ENCODE data around the gene ATP1A2. TPM values are rescaled to one million over a fixed set of nuclear protein-coding genes. Genes with fewer than 3 reads are reported as not detected.

ATP1A2 gene
- total and polyA plus RNA-seq, 3 experiments from 2014 or later: not detected

DNA sequence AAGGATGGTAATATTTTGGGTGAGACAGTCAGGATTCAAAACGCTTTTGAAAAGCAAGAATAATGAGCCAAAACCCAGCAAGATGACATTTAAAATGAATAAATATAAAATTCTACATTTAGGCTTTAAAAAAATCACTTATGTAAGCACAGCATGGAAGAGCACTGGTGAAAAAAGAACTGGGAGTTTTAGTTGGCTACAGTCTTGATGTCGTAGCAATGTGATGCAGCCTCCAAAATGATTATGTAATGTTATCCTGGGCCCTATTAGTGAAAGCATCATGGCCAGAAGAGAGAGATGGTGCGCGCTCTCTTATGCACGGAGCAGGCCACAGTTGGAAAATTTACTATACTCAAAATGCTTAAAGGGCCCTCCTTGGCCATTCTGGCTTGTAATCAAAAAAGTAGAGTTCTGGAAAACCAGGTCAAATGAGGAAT, 29.1 kb upstream of the ATP1A2 start:
- no peak for DNase-seq
- ChIA-PET POLR2A (interaction anchor here (0.7 to 0.9 kb wide), 2 partner anchors 12 to 16 kb away, joined by 3 to 4 read pairs; partner anchors contain the start of genes IGSF8 and KCNJ10), CTCF (interaction anchor here (0.8 to 6.9 kb wide), 14 partner anchors 10 to 292 kb away, joined by 3 to 81 read pairs (median 6); partner anchors contain the start of genes DCAF8 and IGSF8)
- no peak overlapping the region for H3K4me3 ChIP-seq (ENCODE audit: low read length)
- H3K36me3 ChIP-seq (ENCODE audit: insufficient read depth, low read length): no peaks in the 10 kb centered on the region
- Mint-ChIP-seq H3K4me3 (no peak overlapping the region), H3K27ac (peak overlapping the region in 1 of 8 donors; percentile 46), H3K9me3 (no peaks in the 10 kb centered on the region), H3K4me1 (peaks cover 11 to 14% (median 14%) of the 10 kb centered on the region in 3 donors), H3K36me3 (peaks cover 4 to 54% (median 8%) of the 10 kb centered on the region in 3 donors), H3K27me3 (peaks cover 11 to 18% of the 10 kb centered on the region in 2 donors)
- H3K27ac ChIP-seq (ENCODE audit: low read depth, low read length): no peak overlapping the region
- peaks cover 8% of the 10 kb centered on the region for H3K27me3 ChIP-seq (ENCODE audit: insufficient read depth, low read length, poor library complexity, severe bottlenecking)
- H3K4me1 ChIP-seq (ENCODE audit: insufficient read depth, low read length): peaks cover 3% of the 10 kb centered on the region
- H3K9me3 ChIP-seq (ENCODE audit: low read length): no peaks in the 10 kb centered on the region

DNA sequence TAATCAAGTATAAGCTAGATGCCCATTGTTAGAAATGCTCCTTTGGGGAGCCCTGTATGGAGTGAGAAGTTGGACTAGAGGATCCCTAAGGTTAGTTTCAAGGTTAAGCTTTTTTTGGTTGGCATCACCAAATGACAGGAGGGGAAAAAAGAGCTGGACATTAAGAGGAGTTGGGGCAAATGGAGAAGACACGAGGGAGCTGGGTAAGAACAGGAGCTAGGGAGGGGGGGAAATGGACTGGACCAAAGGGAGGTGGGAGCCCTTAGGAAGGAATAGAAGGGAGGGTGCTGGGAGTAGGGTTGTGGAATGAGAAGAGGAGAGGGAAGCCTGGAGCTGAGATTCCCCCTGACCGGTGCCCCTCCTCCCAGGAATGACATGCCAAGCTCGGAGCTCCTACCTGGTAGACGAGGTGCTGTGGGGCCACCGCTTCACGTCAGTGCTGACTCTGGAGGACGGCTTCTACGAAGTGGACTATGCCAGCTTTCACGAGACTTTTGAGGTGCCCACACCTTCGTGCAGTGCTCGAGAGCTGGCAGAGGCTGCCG, 28.4 kb upstream of the ATP1A2 start:
- peaks cover 11% of the 10 kb centered on the region in 2 donors for H3K27me3 Mint-ChIP-seq
- peaks cover 4 to 61% (median 8%) of the 10 kb centered on the region in 3 donors for H3K36me3 Mint-ChIP-seq
- H3K9me3 Mint-ChIP-seq: no peaks in the 10 kb centered on the region
- H3K27ac Mint-ChIP-seq: peak overlapping the region in 4 of 8 donors; percentile 29 to 87 (median 48)
- no peaks in the 10 kb centered on the region for H3K36me3 ChIP-seq (ENCODE audit: insufficient read depth, low read length)
- no peak overlapping the region for H3K4me3 ChIP-seq (ENCODE audit: low read length)
- POLR2A ChIA-PET: interaction anchor here (0.7 to 0.9 kb wide), 2 partner anchors 11 to 17 kb away, joined by 3 to 4 read pairs; partner anchors contain the start of genes IGSF8 and KCNJ10
- CTCF ChIA-PET: interaction anchor here (0.8 to 6.9 kb wide), 10 partner anchors 8 to 291 kb away, joined by 3 to 81 read pairs (median 12); partner anchors contain the start of gene IGSF8
- peaks cover 11 to 14% (median 14%) of the 10 kb centered on the region in 3 donors for H3K4me1 Mint-ChIP-seq
- H3K4me1 ChIP-seq (ENCODE audit: insufficient read depth, low read length): peaks cover 3% of the 10 kb centered on the region
- H3K9me3 ChIP-seq (ENCODE audit: low read length): no peaks in the 10 kb centered on the region
- H3K27ac ChIP-seq (ENCODE audit: low read depth, low read length): no peak overlapping the region
- DNase-seq: no peak
- peaks cover under 1% of the 10 kb centered on the region for H3K27me3 ChIP-seq (ENCODE audit: insufficient read depth, low read length, poor library complexity, severe bottlenecking)
- H3K4me3 Mint-ChIP-seq: no peak overlapping the region

DNA sequence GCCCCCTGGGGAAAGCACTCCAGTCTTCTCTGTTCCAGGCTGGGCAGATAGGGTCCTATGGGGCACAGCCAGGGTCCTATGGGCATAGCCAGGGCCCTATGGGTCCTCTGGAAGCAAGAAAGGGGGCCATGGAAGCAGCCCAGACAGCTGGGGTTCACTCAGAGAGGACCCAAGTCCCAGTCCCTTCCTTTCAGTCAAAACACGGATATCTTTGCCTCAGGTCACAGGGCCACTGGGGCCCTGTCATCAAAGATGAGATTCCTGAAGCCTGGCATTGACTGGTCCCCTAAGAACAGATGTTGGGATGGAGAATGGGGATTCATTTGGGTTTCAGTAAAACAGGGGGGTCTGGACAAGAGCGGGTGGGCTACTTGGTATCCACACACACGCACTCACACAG, 25.7 kb upstream of the ATP1A2 start:
- Histone ChIP-seq H3K4me3 (ENCODE audit: low read length) (no peak overlapping the region), H3K9me3 (ENCODE audit: low read length) (no peaks in the 10 kb centered on the region), H3K36me3 (ENCODE audit: insufficient read depth, low read length) (peaks cover 9% of the 10 kb centered on the region), H3K27ac (ENCODE audit: low read depth, low read length) (no peak overlapping the region), H3K4me1 (ENCODE audit: insufficient read depth, low read length) (peaks cover 5% of the 10 kb centered on the region), H3K27me3 (ENCODE audit: insufficient read depth, low read length, poor library complexity, severe bottlenecking) (no peaks in the 10 kb centered on the region)
- POLR2A ChIA-PET: no interaction called here
- H3K27ac Mint-ChIP-seq: peak overlapping the region in 1 of 8 donors; percentile 3
- peaks cover 4 to 86% (median 8%) of the 10 kb centered on the region in 3 donors for H3K36me3 Mint-ChIP-seq
- peaks cover 0 to 1% of the 10 kb centered on the region in 2 donors for H3K27me3 Mint-ChIP-seq
- DNase-seq: no peak
- CTCF ChIA-PET: interaction anchor here (1.7 to 1.8 kb wide), 2 partner anchors 8 to 11 kb away, joined by 5 to 6 read pairs; partner anchors contain the start of gene IGSF8
- no peaks in the 10 kb centered on the region for H3K9me3 Mint-ChIP-seq
- no peak overlapping the region for H3K4me3 Mint-ChIP-seq
- peaks cover 10 to 24% (median 13%) of the 10 kb centered on the region in 3 donors for H3K4me1 Mint-ChIP-seq

DNA sequence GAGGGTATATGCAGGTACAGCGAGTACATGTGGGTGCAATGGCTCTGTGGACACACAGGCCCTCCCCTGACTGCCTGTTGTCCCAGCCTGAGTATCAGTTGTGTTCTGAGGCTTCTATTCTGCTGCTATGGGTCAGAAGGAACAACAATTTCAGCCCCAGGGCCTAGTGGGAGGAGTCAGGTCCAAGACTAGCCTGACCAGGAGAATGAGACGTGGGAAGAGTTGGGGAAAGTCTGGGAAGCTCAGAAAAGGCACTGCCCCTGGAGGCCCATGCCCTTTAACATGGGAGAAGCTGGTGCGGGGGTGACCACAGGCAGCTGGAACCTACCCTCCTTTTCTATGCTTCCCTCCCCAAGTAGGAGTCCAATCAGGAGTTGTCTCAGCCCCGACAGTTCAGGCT, 24.8 kb upstream of the ATP1A2 start:
- H3K36me3 ChIP-seq (ENCODE audit: insufficient read depth, low read length): peaks cover 9% of the 10 kb centered on the region

DNA sequence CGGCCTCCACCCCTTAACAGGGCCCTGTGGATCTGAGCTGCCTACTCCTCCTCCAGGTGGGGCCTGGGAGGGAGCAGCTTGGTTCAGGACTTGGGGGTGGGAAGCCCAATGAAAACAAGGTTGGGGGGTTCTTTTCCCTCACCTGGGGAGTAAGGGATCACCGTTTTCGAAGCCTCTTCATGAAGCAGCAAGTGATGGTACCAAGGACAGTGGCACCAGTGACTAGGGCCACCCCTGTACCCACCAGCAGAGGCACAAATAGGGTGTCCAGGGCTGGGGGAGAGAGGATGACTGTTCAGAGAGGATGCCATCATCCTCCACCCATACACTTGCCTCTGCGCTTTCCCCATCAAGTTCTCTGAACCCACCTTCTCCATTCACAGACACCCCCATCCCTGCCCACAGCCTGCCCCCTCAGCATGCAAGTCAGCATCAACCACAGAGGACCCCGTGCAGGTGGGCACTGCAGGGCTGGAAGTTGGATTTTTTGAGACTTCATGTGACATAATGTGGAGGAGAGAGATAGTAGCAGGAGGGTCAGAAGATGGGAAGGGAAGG, 23.8 kb upstream of the ATP1A2 start:
- Histone ChIP-seq H3K27me3 (ENCODE audit: insufficient read depth, low read length, poor library complexity, severe bottlenecking) (no peaks in the 10 kb centered on the region), H3K9me3 (ENCODE audit: low read length) (no peaks in the 10 kb centered on the region), H3K36me3 (ENCODE audit: insufficient read depth, low read length) (peaks cover 9% of the 10 kb centered on the region), H3K27ac (ENCODE audit: low read depth, low read length) (no peak overlapping the region), H3K4me1 (ENCODE audit: insufficient read depth, low read length) (peaks cover 18% of the 10 kb centered on the region), H3K4me3 (ENCODE audit: low read length) (no peak overlapping the region)
- H3K9me3 Mint-ChIP-seq: no peaks in the 10 kb centered on the region
- H3K27me3 Mint-ChIP-seq: no peaks in the 10 kb centered on the region
- H3K4me1 Mint-ChIP-seq: peaks cover 18 to 36% (median 19%) of the 10 kb centered on the region in 3 donors
- peak overlapping the region in 2 of 8 donors; percentile 27 to 42 for H3K27ac Mint-ChIP-seq
- DNase-seq: no peak
- peaks cover 4 to 86% (median 12%) of the 10 kb centered on the region in 3 donors for H3K36me3 Mint-ChIP-seq
- ChIA-PET POLR2A (no interaction called here), CTCF (no interaction called here)
- H3K4me3 Mint-ChIP-seq: no peak overlapping the region

More for the DNA sequence above, 24.8 kb upstream of the ATP1A2 start:
- peaks cover 4 to 88% (median 8%) of the 10 kb centered on the region in 3 donors for H3K36me3 Mint-ChIP-seq
- peaks cover 10 to 28% (median 12%) of the 10 kb centered on the region in 3 donors for H3K4me1 Mint-ChIP-seq
- H3K9me3 Mint-ChIP-seq: no peaks in the 10 kb centered on the region
- no peak overlapping the region for H3K4me3 Mint-ChIP-seq
- H3K27ac ChIP-seq (ENCODE audit: low read depth, low read length): no peak overlapping the region
- no peak overlapping the region for H3K4me3 ChIP-seq (ENCODE audit: low read length)
- peak overlapping the region in 1 of 8 donors; percentile 75 for H3K27ac Mint-ChIP-seq
- CTCF ChIA-PET: interaction anchor here (1.7 kb wide), 1 partner anchor 12 kb away, joined by 6 read pairs; no protein-coding TSS in a partner anchor
- H3K27me3 ChIP-seq (ENCODE audit: insufficient read depth, low read length, poor library complexity, severe bottlenecking): no peaks in the 10 kb centered on the region
- H3K4me1 ChIP-seq (ENCODE audit: insufficient read depth, low read length): peaks cover 8% of the 10 kb centered on the region
- H3K27me3 Mint-ChIP-seq: no peaks in the 10 kb centered on the region
- DNase-seq: no peak
- POLR2A ChIA-PET: no interaction called here
- H3K9me3 ChIP-seq (ENCODE audit: low read length): no peaks in the 10 kb centered on the region

DNA sequence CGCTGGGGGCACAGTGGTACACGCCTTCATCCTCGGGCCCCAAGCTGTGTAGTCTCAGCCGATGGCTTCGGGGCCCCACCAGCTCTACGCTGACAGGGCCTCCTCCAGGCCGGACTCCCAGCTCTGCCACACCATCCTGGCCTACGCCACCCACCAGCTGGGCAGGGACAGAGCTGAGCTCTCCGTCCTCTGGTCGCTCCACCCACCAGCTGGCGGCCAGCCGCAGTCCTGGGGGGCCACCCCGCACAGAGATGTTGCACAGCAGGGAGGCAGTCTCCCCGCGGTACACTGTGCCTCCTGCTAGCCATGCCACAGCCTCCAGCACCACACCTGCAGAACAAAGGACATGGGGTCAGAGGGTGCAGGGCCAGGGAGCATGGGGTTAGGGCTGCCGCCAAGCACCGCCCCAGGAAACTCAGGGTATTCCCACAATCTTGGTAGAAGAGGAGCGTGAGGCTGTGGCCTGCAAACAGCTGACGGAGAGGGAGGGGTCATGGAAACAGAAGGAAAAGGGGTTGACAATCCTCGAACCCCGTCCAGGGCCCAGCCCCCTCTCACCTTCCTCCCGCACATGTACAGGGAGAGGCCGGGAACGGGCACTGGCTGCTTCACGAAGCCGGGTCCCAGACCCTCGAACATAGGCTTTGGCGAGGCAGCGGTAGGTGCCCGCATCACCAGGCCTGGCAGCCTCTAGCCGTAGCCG, 23.0 kb upstream of the ATP1A2 start:
- Histone ChIP-seq H3K27me3 (ENCODE audit: insufficient read depth, low read length, poor library complexity, severe bottlenecking) (no peaks in the 10 kb centered on the region), H3K27ac (ENCODE audit: low read depth, low read length) (no peak overlapping the region), H3K9me3 (ENCODE audit: low read length) (no peaks in the 10 kb centered on the region), H3K4me1 (ENCODE audit: insufficient read depth, low read length) (peaks cover 26% of the 10 kb centered on the region), H3K36me3 (ENCODE audit: insufficient read depth, low read length) (peaks cover 9% of the 10 kb centered on the region), H3K4me3 (ENCODE audit: low read length) (no peak overlapping the region)
- H3K9me3 Mint-ChIP-seq: no peaks in the 10 kb centered on the region
- peaks cover 25 to 44% (median 26%) of the 10 kb centered on the region in 3 donors for H3K4me1 Mint-ChIP-seq
- no peak for DNase-seq
- H3K27me3 Mint-ChIP-seq: no peaks in the 10 kb centered on the region
- peaks cover 2 to 80% (median 8%) of the 10 kb centered on the region in 3 donors for H3K36me3 Mint-ChIP-seq
- H3K27ac Mint-ChIP-seq: no peak overlapping the region
- POLR2A ChIA-PET: no interaction called here
- CTCF ChIA-PET: interaction anchor here (2.9 kb wide), 1 partner anchor 14 kb away, joined by 7 read pairs; no protein-coding TSS in a partner anchor
- H3K4me3 Mint-ChIP-seq: no peak overlapping the region

DNA sequence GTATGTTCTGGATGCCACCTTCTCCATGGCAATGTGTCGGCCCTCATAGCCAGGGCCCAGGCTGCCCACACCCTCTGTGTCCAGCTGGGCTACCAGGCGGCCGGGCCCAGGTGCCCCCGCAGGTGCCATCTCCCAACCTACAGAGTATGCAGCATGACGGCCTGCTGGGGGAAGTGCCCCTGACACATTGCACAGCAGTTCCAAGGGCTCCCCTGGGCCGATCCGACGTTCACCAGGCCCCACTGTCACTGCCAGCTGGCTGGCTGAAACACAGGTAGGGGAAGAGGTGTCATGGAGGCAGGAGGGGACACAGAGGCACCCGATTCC, 22.5 kb upstream of the ATP1A2 start:
- POLR2A ChIA-PET: no interaction called here
- peak overlapping the region in 1 of 8 donors; percentile 33 for H3K27ac Mint-ChIP-seq

More for the DNA sequence above, 22.5 kb upstream of the ATP1A2 start:
- CTCF ChIA-PET: interaction anchor here (2.9 to 6.8 kb wide), 2 partner anchors 8 to 15 kb away, joined by 7 to 81 read pairs; no protein-coding TSS in a partner anchor
- Mint-ChIP-seq H3K36me3 (peaks cover 2 to 78% (median 7%) of the 10 kb centered on the region in 3 donors), H3K27me3 (no peaks in the 10 kb centered on the region), H3K4me3 (no peak overlapping the region), H3K9me3 (no peaks in the 10 kb centered on the region), H3K4me1 (peaks cover 29 to 49% (median 31%) of the 10 kb centered on the region in 3 donors)
- Histone ChIP-seq H3K27me3 (ENCODE audit: insufficient read depth, low read length, poor library complexity, severe bottlenecking) (no peaks in the 10 kb centered on the region), H3K4me1 (ENCODE audit: insufficient read depth, low read length) (peaks cover 31% of the 10 kb centered on the region), H3K27ac (ENCODE audit: low read depth, low read length) (no peak overlapping the region), H3K9me3 (ENCODE audit: low read length) (no peaks in the 10 kb centered on the region), H3K4me3 (ENCODE audit: low read length) (no peak overlapping the region), H3K36me3 (ENCODE audit: insufficient read depth, low read length) (peaks cover 9% of the 10 kb centered on the region)
- peak in 1 of 5 donors; percentile 43 for DNase-seq
